Endothelial cell of umbilical vein (primary cell): Measurements from ENCODE around the gene RBP5. TPM values are rescaled to one million over a fixed set of nuclear protein-coding genes. Genes with fewer than 3 reads are reported as not detected.

Experiments
- BruUV-seq: library from RNA; stranded (reverse); fragments of 400-500 nt; replicated peaks from 2 replicates; lab custom pipeline; 2021; lab: Mats Ljungman, UMichigan
- CTCF ChIA-PET: fragments of 300-600, 350-600 bp; sonication (Branson Sonifier 250); formaldehyde crosslinking; loops from one replicate; lab custom pipeline; 2021; ENCODE audit warnings: antibody characterized with exemption, inconsistent platforms; lab: Charles Lee
- POLR2A ChIA-PET: fragments of 300-600, 350-600 bp; sonication (Branson Sonifier 250); formaldehyde crosslinking; loops from one replicate; lab custom pipeline; 2021; ENCODE audit warnings: antibody characterized with exemption, inconsistent platforms; lab: Charles Lee
- DNase-seq: peaks from one replicate; pipeline ENCODE4 v3.0.0-alpha.2; 2011; ENCODE audit warnings: low read depth, low spot score
- FAIRE-seq: peaks from 2 replicates; lab custom pipeline; 2011; peaks lifted over from hg19 to GRCh38; lab: Jason Lieb, UNC
- H2AFZ ChIP-seq: 2 replicates; pipeline ENCODE4 v1.6.0; 2012; ENCODE audit warnings: low read depth, low read length, control low read depth, inconsistent platforms
- H3K27ac ChIP-seq: 2 replicates; pipeline ENCODE4 v1.5.1; 2011; ENCODE audit warnings: low read depth, mild to moderate bottlenecking, control low read depth, low read length, moderate library complexity; ENCODE audit not compliant: insufficient read depth
- H3K27me3 ChIP-seq, 2 experiments: 2 replicates each; pipeline versions ENCODE4 v1.6.0 to v1.6.1; 2011; ENCODE audit warnings: low read length in 2 of 2, mixed read lengths in 1 of 2; ENCODE audit not compliant: control insufficient read depth in 2 of 2, insufficient read depth in 2 of 2
- H3K36me3 ChIP-seq, 2 experiments: 2 replicates in 1 of 2; 3 replicates in 1 of 2; pipeline ENCODE4 v1.5.1; 2011; ENCODE audit warnings: low read length in 2 of 2, mild to moderate bottlenecking in 1 of 2, moderate library complexity in 1 of 2; ENCODE audit not compliant: control insufficient read depth in 2 of 2, insufficient read depth in 2 of 2; ENCODE audit errors: extremely low read depth in 1 of 2
- H3K4me1 ChIP-seq: 3 replicates; pipeline ENCODE4 v1.5.1; 2011; ENCODE audit warnings: mild to moderate bottlenecking, low read length; ENCODE audit not compliant: control insufficient read depth, insufficient read depth; ENCODE audit errors: extremely low read depth
- H3K4me2 ChIP-seq: 2 replicates; pipeline ENCODE4 v1.6.1; 2011; ENCODE audit warnings: low read length, control low read depth, mixed read lengths; ENCODE audit not compliant: insufficient read depth
- H3K4me3 ChIP-seq, 3 experiments: fragments of 200-600 bp in 1 of 3; sonication (generic), shearing (Covaris generic) in 1 of 3; replicated peaks in 1 of 3; 2 replicates each; pipeline ENCODE4 v1.5.1; 2011 to 2016; ENCODE audit warnings: control low read depth in 3 of 3, low read length in 3 of 3, mild to moderate bottlenecking in 2 of 3, inconsistent platforms in 1 of 3, low read depth in 1 of 3, moderate library complexity in 1 of 3; ENCODE audit not compliant: insufficient read depth in 1 of 3
- H3K79me2 ChIP-seq: 2 replicates; pipeline ENCODE4 v1.6.0; 2012; ENCODE audit warnings: low read length, inconsistent platforms; ENCODE audit not compliant: control insufficient read depth, insufficient read depth
- H3K9ac ChIP-seq: replicated peaks from 2 replicates; pipeline ENCODE3; 2011; ENCODE audit warnings: low read length, control low read depth; ENCODE audit not compliant: insufficient read depth; ENCODE audit errors: extremely low read depth
- H3K9me1 ChIP-seq: replicated peaks from 3 replicates; pipeline ENCODE4 v1.6.0; 2011; ENCODE audit warnings: mild to moderate bottlenecking, low read length; ENCODE audit not compliant: control insufficient read depth, insufficient read depth; ENCODE audit errors: extremely low read depth
- H3K9me3 ChIP-seq: replicated peaks from 2 replicates; pipeline ENCODE4 v1.5.1; 2012; ENCODE audit warnings: low read length, inconsistent platforms; ENCODE audit not compliant: control insufficient read depth, insufficient read depth
- H4K20me1 ChIP-seq: replicated peaks from 2 replicates; pipeline ENCODE3; 2011; ENCODE audit warnings: mild to moderate bottlenecking, low read length; ENCODE audit not compliant: control insufficient read depth, insufficient read depth; ENCODE audit errors: extremely low read depth
- EZH2 ChIP-seq: IDR thresholded peaks from 2 replicates; pipeline ENCODE4 v1.6.1; 2012; ENCODE audit warnings: borderline replicate concordance, low read depth, mild to moderate bottlenecking, moderate library complexity, low read length, inconsistent platforms; ENCODE audit not compliant: severe bottlenecking
- FOS ChIP-seq: IDR thresholded peaks from 2 replicates; pipeline ENCODE4 v1.6.1; 2011; ENCODE audit warnings: mild to moderate bottlenecking, low read length, moderate library complexity, borderline replicate concordance; ENCODE audit not compliant: insufficient read depth
- GATA2 ChIP-seq: IDR thresholded peaks from 2 replicates; pipeline ENCODE4 v1.7.0; 2011; ENCODE audit warnings: low read depth, mild to moderate bottlenecking, moderate library complexity, mixed read lengths, low read length; ENCODE audit not compliant: insufficient read length, insufficient read depth
- JUN ChIP-seq: IDR thresholded peaks from 2 replicates; pipeline ENCODE4 v1.6.1; 2011; ENCODE audit warnings: borderline replicate concordance, low read depth; ENCODE audit not compliant: insufficient read length, insufficient read depth
- MAX ChIP-seq: IDR thresholded peaks from 2 replicates; pipeline ENCODE4 v1.6.1; 2011; ENCODE audit not compliant: insufficient read depth, insufficient read length
- MYC ChIP-seq: IDR thresholded peaks from one replicate; pipeline ENCODE4 v1.6.1; 2011; ENCODE audit warnings: mild to moderate bottlenecking, low read depth, low read length
- POLR2A ChIP-seq: IDR thresholded peaks from 2 replicates; pipeline ENCODE4 v1.6.1; 2012; ENCODE audit warnings: low read depth, mild to moderate bottlenecking, control low read depth, low read length
- POLR2AphosphoS5 ChIP-seq: IDR thresholded peaks from 2 replicates; pipeline ENCODE4 v1.6.1; 2012; ENCODE audit warnings: low read depth, mild to moderate bottlenecking, control low read depth, low read length, moderate library complexity; ENCODE audit not compliant: insufficient read depth
- dilution Hi-C: fragments of 300-500 bp; cut with MboI; formaldehyde crosslinking; loops from one replicate; pipeline ENCODE4 v1.15.0; 2019; ENCODE audit warnings: low sequenced_read_pairs; ENCODE audit not compliant: extremely low pct_ligation_motif_present
- intact Hi-C: fragments of 100-400 bp; cut with micrococcal nuclease; formaldehyde crosslinking; loops from one replicate; pipeline ENCODE4 v1.10.0; 2022
- polyA plus RNA-seq, 4 experiments: library from polyadenylated mRNA; depleted of rRNA in 3 of 4; stranded (reverse) in 3 of 4; unstranded in 1 of 4; fragments of >200 nt; gene quantifications; 2 replicates each; pipeline versions ENCODE4 v1.2.1 to v1.2.3, GENCODE V29; 2011 to 2012; ENCODE audit warnings: missing spikeins in 1 of 4
- total RNA-seq: library from RNA; stranded (reverse); gene quantifications from 2 replicates; pipeline ENCODE4 v1.2.3, GENCODE V29; 2021
- TF ChIP-seq, protein P1 (sequence below), 2 donors: IDR thresholded peaks; 1 replicate in 1 of 2; 2 replicates in 1 of 2; pipeline ENCODE4 v1.5.1; 2011; ENCODE audit warnings: low read length in 2 of 2, mild to moderate bottlenecking in 2 of 2, moderate library complexity in 2 of 2, control low read depth in 1 of 2, inconsistent platforms in 1 of 2, low read depth in 1 of 2; ENCODE audit not compliant: insufficient read depth in 1 of 2; ENCODE audit errors: extremely low read depth in 1 of 2

The RBP5 gene
- total and polyA plus RNA-seq, 2 donors (not counting 3 experiments of a cell fraction or from before 2014, with no cell fraction given), result 0.12 TPM; not detected in 1

GRCh38 chr12:7162691-7163114, 34.0 kb upstream of the RBP5 start:
- FAIRE-seq (no peak), DNase-seq (no peak)
- H3K4me3 ChIP-seq, result no peak overlapping the region
- H3K27me3 ChIP-seq, result peaks cover 11 to 12% of the 10 kb centered on the region in 2 experiments
- H3K4me1 ChIP-seq, result no peaks in the 10 kb centered on the region
- POLR2A ChIA-PET, result no interaction called here
- H3K27ac ChIP-seq, result no peak overlapping the region
- no peaks in the 10 kb centered on the region for H3K9me3 ChIP-seq
- H3K36me3 ChIP-seq, result no peaks in the 10 kb centered on the region
- no peak overlapping the region for H3K9ac ChIP-seq
- CTCF ChIA-PET, result interaction anchor here (1.1 to 4.9 kb wide), 4 partner anchors 13 to 20 kb away, joined by 3 to 17 read pairs (median 10); no protein-coding TSS in a partner anchor
- H2AFZ ChIP-seq, result no peak overlapping the region
- dilution Hi-C loops (no loop called here), intact Hi-C loops (no loop called here)
- no peak overlapping the region for H3K4me2 ChIP-seq
- BruUV-seq, result no TSS peak
- H3K9me1 ChIP-seq, result no peaks in the 10 kb centered on the region
- H3K79me2 ChIP-seq, result no peaks in the 10 kb centered on the region
- H4K20me1 ChIP-seq, result no peaks in the 10 kb centered on the region
- TF ChIP-seq EZH2 (no peak), JUN (no peak)
- TF ChIP-seq, protein P1, sequence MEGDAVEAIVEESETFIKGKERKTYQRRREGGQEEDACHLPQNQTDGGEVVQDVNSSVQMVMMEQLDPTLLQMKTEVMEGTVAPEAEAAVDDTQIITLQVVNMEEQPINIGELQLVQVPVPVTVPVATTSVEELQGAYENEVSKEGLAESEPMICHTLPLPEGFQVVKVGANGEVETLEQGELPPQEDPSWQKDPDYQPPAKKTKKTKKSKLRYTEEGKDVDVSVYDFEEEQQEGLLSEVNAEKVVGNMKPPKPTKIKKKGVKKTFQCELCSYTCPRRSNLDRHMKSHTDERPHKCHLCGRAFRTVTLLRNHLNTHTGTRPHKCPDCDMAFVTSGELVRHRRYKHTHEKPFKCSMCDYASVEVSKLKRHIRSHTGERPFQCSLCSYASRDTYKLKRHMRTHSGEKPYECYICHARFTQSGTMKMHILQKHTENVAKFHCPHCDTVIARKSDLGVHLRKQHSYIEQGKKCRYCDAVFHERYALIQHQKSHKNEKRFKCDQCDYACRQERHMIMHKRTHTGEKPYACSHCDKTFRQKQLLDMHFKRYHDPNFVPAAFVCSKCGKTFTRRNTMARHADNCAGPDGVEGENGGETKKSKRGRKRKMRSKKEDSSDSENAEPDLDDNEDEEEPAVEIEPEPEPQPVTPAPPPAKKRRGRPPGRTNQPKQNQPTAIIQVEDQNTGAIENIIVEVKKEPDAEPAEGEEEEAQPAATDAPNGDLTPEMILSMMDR (IDR thresholded peaks at IDR 0.05; ENCODE audit: extremely low read depth in 1 of 2, insufficient read depth in 1 of 2, low read depth in 1 of 2, low read length in 2 of 2), result peak; percentile 29 to 51

DNA sequence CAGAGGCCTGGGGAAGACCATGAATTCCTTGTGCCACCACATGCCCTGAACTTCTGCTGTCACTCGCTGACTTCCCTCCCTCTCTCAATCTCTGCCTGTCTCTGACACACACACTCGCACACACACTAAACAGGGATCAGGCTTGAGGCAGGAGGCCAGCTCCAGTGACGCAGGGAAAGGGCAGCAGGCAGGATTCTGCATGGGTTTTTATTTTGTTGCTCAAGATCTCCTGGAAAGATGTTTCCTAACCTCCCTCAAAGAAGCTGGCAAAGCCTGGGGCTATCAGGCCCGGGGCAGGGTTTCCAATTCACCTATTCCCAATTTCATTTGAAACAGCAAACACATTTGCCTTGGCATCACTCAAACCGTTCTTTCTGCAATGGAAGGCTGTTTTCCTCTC, 33.1 kb upstream of the RBP5 start:
- no peak for FAIRE-seq
- H3K4me3 ChIP-seq, result no peak overlapping the region
- no peaks in the 10 kb centered on the region for H3K9me1 ChIP-seq
- H3K27me3 ChIP-seq, result peaks cover 11 to 12% of the 10 kb centered on the region in 2 experiments
- no peaks in the 10 kb centered on the region for H4K20me1 ChIP-seq
- no peaks in the 10 kb centered on the region for H3K79me2 ChIP-seq
- no peak overlapping the region for H3K27ac ChIP-seq
- H3K4me1 ChIP-seq, result no peaks in the 10 kb centered on the region
- BruUV-seq, result no TSS peak
- TF ChIP-seq JUN, result no peak
- no peak for TF ChIP-seq EZH2
- no peak for TF ChIP-seq MYC
- TF ChIP-seq, protein P1 (IDR thresholded peaks at IDR 0.05; ENCODE audit: extremely low read depth in 1 of 2, insufficient read depth in 1 of 2, low read depth in 1 of 2, low read length in 2 of 2), result no peak
- no peak for TF ChIP-seq GATA2
- TF ChIP-seq FOS, result no peak
- no peak for TF ChIP-seq POLR2AphosphoS5
- TF ChIP-seq POLR2A, result no peak
- TF ChIP-seq MAX, result no peak
- H2AFZ ChIP-seq, result no peak overlapping the region
- POLR2A ChIA-PET, result no interaction called here
- no peak overlapping the region for H3K9ac ChIP-seq
- dilution Hi-C loops, result no loop called here
- no peaks in the 10 kb centered on the region for H3K36me3 ChIP-seq
- intact Hi-C loops, result no loop called here
- DNase-seq, result no peak
- no peak overlapping the region for H3K4me2 ChIP-seq
- no peaks in the 10 kb centered on the region for H3K9me3 ChIP-seq
- CTCF ChIA-PET, result interaction anchor here (1.1 to 4.9 kb wide), 3 partner anchors 15 to 19 kb away, joined by 3 to 17 read pairs (median 14); no protein-coding TSS in a partner anchor
